Inflammatory macrophage treated with lipopolysaccharide for 1 hour (primary cell): Measurements from ENCODE around the gene MACROH2A1.
"Not testable (repeated sequence)": the region's sequence is repeated elsewhere in the genome, so short reads cannot be mapped to it uniquely, and the experiment has no call there.

Experiments
- DNase-seq, 2 donors: peaks; one replicate each; pipeline ENCODE4 v3.0.0-alpha.2; 2020 to 2022

The MACROH2A1 gene

DNA sequence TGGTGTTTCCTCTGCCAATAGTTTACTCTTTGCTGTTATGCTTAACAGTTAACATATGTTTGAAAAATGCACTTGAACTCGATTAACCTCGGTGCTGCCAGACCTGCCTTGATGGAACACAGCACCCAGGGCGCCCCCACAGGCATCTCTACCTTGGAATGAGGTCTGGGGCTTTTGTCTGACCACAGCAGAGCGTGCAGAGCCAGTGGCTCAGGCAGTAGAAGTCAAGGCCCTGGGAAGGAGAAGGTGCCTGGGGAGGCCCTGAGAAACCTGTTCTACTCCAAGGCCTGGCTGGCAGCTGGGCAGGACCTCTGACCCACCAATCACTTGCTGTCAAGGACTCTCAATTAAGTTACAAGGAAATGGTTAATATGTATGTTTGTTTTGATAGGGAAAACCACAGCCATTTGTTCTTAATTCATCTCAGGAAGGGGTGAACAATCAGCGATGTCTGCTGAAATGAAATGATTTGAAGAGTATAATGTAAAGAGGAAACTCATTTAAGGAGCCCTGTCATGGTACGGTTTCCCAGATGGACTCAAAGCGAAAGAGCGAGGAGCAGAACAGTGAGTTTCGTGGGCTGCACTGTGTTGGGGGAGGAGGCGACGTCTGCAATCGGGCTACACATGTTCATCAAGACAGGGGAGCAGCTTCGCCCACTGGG lies 21.9 kb downstream of the MACROH2A1 start:
- DNase-seq, result peak; percentile 46 to 51

- no peak for DNase-seq
These were observed 23.8 kb downstream of the MACROH2A1 start for GRCh38 chr5:135375040-135375793.

DNA sequence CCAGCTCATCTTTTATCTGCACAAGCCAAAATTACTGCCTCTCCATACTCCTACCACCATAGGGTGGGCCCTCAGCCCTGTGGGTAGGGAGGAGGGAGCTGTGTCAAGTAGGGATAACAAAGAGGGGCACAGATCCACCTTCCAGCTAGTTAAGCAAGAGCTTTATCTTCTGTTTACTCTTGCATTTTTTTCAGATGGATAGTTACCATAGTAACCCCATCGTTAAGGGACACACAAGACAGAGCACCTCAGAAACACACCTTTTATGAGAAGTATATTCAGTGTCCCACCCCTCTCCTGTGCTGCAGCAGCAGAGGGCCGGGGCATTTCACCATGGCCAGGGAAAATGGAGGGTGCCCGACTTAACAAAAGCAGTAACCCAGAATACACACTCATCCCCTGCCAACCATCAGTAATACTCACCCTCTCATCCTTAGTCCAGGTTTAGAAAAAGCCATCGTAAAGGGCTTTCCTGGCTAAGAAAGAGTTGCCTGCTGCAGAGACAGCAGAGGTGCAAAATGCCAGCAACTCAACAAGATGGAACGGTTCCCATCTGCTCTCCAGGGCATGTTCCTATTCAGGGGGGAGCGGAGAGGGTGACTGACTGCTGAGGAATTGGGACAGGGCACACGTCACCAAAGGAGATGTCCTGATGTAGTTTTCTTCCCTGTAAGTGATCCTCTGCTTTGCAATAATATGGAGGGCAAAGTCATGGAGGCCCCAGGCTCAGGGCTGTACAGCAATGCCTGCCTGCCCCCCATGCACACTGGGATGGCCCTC lies 25.1 kb downstream of the MACROH2A1 start:
- no peak for DNase-seq

GRCh38 chr5:135372654-135373381 lies 26.2 kb downstream of the MACROH2A1 start:
- no peak for DNase-seq

DNA sequence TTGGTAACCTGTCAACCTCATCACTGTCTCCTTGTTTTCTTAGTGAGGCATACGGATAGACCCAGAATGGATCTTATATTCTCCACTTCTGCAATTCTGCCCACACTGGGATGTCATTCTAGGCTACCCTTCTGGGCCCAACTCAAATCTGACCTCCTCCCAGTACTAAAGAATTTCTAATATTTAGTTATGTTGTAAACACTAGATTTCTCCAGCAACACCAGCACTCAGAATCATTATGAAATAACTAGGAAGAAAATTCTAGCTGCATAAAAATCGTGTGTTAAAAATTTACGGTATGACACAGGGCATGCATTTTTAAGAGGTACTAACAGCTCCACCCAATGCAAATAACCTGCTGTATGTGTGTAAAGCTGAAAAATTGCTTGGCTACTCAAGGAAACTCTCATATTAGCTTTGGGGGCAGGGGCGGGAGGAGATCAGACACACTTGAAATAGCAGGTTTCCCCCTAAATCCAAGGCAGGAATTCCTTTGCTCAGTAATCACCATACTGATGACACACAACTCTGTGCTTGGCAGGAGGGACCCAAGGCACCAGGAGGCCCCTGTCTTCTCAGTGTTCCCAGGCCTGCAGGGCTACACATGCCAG lies 27.3 kb downstream of the MACROH2A1 start:
- DNase-seq, result no peak

DNA sequence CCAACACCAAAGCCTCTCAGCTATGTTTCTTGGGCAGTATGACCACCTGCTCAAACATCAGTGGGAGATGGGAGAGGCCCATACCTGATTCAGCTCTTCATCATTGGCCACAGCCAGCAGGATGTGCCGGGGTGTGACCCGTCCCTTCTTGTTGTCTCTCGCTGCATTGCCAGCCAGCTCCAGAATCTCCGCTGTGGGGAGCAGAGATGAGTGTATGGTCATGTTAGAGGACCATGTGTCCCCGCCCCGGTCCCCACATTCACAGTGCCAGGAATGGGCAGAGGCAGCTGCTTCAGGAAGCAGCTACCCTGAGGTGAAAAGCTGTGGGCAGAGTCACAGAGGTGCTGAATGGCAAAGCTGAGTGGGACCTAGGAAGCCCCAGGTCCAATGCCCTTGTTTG lies 29.1 kb downstream of the MACROH2A1 start:
- no peak for DNase-seq

DNA sequence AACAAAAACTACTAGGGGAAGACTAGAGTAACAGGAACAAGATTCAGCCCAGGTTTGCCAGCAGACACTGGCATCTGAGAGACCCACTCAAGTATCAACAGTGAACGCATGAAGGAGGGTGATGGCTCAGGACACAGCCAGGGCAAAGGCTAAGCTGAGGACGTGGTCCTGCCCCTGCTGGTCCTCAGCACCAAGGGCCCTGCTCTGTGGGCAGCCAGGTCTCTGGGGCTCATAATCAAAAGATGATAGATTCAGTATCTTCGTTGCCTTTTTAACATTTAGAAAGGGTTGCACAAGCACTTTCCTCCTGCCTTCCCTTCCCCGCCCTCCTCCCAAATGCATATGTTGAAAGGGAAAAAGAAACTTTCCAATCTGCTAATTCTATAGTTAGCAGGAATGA lies 31.5 kb downstream of the MACROH2A1 start:
- DNase-seq, result no peak

DNA sequence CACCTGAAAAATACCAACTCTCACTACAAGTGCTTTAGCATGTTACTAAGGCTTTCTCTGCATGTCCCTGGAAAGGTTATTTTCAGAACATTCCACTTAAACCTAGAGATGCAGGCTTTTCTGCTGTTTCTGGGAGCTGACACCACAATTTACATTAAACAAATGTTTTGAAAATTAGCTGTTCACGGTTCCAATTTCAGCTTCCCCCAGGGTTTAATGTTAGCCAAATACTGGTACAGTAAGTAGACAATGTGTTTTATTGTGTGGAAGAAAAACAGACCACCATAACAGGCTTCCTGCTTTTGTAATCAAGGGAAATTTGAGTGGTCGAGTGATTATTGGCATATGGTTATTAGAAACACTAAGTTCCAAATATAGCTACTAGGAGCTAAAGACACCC lies 32.0 kb downstream of the MACROH2A1 start:
- no peak for DNase-seq

- no peak for DNase-seq
These were observed 33.8 kb downstream of the MACROH2A1 start for GRCh38 chr5:135365281-135365680.

GRCh38 chr5:135364421-135365262 lies 34.4 kb downstream of the MACROH2A1 start:
- no peak for DNase-seq

GRCh38 chr5:135363342-135363741 lies 35.7 kb downstream of the MACROH2A1 start:
- not testable (repeated sequence) for DNase-seq

- no peak for DNase-seq
These were observed 36.9 kb downstream of the MACROH2A1 start for GRCh38 chr5:135362102-135362501.

DNA sequence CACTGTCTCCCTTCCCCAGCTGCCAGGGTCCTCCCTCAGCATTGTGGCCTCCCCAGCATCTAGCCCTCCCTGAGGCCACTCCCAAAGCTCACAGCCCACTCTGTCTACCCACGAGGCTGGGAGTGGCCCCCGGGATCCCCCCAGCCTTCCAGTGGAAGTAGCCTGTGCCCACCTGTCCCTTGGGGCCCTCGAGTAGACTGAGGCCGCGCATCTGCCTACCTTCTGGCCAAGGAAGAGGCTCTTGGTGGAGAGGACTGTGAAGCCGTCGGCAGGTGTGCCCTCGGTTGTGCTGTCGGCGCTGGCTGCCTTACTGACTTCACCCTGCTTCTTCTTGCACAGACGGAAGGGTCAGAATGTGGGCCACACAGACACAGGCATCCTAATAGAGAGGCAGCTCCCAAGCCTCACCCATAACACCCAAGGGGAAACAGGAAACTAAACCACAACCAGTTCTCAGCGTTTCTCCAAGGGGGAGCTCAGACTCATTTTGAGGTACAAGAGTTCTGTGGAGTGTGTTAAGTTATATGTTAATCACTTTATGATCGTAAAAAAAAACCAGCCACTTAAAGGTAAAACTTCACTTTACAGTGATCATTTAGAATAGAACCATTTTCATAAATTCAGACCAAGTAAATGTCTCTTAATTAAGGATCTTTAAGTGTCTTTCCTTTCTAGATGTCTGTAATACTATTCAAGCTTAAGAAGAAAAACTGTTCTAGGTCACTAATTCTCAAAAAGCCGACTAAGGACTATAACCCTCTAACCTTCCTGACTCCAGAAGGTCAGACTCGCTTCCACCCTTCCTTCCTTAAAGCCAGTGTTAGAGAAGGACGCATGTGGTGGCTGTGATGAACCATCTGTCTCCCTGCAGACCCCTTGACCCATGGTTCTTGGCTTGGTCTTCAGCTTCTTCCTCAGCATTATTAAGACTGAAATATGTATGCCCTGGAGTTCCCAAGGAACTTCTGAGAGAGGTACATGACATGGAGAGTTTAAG lies 38.5 kb downstream of the MACROH2A1 start:
- DNase-seq, result no peak

DNA sequence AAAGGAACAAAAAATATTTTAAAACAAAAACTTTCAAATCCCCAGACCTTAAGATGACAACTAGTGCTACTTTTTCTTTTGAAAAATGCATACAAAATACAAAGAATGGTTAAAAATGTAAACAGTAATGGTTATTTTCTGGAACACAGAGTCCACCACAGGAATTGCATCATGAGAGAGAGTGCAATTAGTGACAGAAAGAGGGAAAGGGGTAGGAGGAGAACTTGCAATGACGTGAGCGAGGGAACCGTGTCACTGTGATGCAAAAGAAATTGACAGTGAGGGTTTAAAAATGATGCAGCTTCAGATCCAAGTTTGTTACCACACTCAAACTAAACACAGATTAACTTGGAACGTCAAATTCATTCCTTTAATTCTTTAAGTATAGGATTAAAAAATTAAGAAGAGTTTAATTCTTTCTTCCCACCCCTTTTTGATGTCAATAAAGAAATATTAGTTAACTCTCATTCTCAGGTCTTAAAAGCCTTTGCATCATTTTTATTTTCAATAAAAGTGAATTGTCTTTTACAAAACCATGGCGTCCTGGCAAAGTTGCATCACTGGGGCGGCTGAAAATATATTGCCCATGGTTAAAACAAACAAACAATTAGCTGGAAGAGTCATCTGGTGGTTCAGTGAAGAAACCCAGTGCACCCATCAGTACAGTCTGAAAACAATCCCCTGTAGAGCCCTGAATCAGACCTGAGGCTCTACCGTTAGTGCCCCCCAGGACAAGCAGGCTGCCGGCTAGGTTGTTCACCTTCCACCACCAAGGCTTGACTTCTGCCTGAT lies 39.5 kb downstream of the MACROH2A1 start:
- DNase-seq, result no peak

GRCh38 chr5:135357685-135358084 lies 41.3 kb downstream of the MACROH2A1 start:
- DNase-seq, result no peak

GRCh38 chr5:135356522-135357318 lies 42.3 kb downstream of the MACROH2A1 start:
- DNase-seq, result no peak

DNA sequence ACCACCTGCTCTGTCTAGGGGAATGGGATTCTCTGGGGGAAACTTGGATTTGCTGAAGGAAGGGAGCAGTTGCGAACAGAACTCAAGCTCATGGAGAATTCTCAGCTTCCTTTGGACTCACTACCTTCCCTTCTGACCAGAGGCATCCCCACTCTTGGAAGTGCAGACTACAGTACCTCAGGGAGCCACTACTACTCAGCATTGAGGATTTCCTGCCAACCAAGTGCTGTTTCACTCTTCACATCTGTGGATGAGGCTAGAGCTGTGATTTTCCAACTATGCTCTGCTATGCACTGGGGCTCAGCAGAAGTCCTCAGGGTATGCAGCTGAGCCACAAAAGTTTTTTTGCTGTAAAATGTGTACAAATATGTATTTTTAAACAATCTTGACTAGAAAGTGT lies 43.9 kb downstream of the MACROH2A1 start:
- no peak for DNase-seq

- DNase-seq, result no peak
These were observed 44.9 kb downstream of the MACROH2A1 start for GRCh38 chr5:135353952-135354721.
